ENCODE data around the gene CHMP3.

CHMP3 gene

DNA sequence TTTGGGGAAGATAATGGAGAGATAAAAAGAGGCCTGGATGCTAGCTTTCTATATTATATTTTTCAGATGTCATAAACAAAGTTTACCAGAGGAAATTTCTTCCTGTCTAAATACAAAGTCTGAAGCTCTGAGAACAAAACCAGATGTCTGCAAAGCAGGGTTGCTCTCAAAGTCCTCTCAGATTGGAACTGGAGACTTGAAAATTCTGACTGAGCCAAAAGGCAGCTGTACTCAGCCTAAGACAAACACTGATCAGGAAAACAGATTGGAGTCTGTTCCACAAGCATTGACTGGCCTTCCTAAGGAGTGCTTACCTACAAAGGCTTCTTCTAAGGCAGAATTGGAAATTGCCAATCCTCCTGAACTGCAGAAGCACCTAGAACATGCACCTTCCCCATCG, 96.9 kb downstream of the CHMP3 start:
- H3K36me3 ChIP-seq (ENCODE audit: insufficient read depth, low read length), result peaks cover 93% of the 10 kb centered on the region
- no peak overlapping the region for H2AFZ ChIP-seq (ENCODE audit: low read depth, low read length)
- no peaks in the 10 kb centered on the region for H3K27me3 ChIP-seq (ENCODE audit: insufficient read depth, low read length)

DNA sequence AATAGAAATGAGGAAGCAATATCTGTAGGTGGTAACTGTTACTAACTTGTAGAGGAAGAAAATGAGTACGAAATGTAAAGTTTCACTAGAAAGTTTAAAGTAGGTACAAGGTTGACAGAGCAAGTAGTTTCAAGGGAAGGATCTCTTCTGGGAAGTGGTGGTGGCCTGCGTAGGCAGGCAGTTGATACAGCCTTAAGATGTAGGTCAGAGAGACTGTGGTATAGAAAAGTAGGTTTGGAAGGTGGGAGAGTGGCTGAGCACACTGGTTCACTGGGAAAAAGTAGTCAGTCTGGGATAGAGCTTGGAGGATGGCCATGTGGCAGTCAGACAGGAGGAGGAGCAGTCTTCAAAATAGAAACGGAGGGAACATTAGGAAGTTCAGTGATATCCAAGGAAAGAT, 98.6 kb downstream of the CHMP3 start:
- H3K27me3 ChIP-seq (ENCODE audit: insufficient read depth, low read length), result no peaks in the 10 kb centered on the region
- H3K36me3 ChIP-seq (ENCODE audit: insufficient read depth, low read length), result peaks cover 95% of the 10 kb centered on the region
- no peak overlapping the region for H2AFZ ChIP-seq (ENCODE audit: low read depth, low read length)
- no peaks in the 10 kb centered on the region for H3K4me1 ChIP-seq (ENCODE audit: insufficient read depth, low read length)
- no peaks in the 10 kb centered on the region for H3K9me3 ChIP-seq (ENCODE audit: low read length)
- H3K4me3 ChIP-seq (ENCODE audit: low read length), result no peak overlapping the region

More for the DNA sequence above, 96.9 kb downstream of the CHMP3 start:
- Histone ChIP-seq H3K4me3 (ENCODE audit: low read length) (no peak overlapping the region), H3K9me3 (ENCODE audit: low read length) (no peaks in the 10 kb centered on the region), H3K4me1 (ENCODE audit: insufficient read depth, low read length) (no peaks in the 10 kb centered on the region)

DNA sequence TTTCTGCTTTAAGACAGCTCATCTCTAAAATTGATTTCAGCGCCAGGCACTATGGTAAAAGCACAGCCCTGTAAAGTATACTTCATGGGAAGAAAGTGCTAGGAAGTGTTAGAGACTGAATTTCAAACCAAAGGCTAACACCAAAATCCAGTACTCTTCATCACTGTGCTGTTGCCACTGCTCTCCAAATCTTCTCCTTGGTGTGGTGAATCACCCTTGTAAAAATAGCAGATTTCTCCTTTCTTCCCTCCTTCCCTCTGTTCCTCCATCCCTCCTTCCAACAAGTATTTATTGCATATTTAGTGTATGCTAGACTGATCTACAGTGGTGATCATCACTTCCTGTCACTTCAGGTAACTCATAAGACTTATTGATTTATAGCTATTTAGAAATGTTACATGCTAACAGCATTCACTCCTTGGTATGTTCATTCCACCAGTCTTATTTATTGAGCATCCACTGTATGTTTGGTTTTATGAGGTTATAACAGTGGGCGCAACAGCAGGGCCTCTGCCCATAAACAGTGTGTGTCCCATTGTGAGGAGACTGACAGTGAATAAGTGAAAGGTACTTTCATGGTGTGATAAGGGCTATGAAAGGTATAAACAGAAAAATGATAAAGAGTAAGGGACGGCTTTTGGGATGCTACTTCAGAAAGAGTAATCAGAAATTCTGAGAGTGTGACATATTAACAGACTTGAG, 102.0 kb downstream of the CHMP3 start:
- Histone ChIP-seq H2AFZ (ENCODE audit: low read depth, low read length) (no peak overlapping the region), H3K4me3 (ENCODE audit: low read length) (no peak overlapping the region), H3K9me3 (ENCODE audit: low read length) (peaks cover 1% of the 10 kb centered on the region), H3K27me3 (ENCODE audit: insufficient read depth, low read length) (no peaks in the 10 kb centered on the region), H3K36me3 (ENCODE audit: insufficient read depth, low read length) (peaks cover 95% of the 10 kb centered on the region), H3K4me1 (ENCODE audit: insufficient read depth, low read length) (no peaks in the 10 kb centered on the region)

DNA sequence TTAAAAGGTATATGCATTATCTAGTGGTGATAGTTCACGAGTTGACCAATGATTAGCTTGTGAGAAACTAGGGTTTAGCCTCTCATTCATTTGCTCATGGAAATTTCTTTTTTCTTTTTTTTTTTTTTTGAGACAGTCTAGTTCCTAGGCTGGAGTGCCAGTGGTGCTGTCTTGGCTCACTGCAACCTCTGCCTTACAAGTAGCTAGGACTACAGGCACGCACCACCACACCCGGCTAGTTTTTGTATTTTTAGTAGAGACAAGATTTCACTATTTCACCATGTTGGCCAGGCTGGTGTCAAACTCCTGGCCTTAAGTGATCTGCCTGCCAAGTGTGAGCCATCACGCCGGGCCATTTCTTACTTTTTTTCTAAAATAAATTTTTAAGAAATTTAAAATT, 108.1 kb downstream of the CHMP3 start:
- Histone ChIP-seq H3K36me3 (ENCODE audit: insufficient read depth, low read length) (peaks cover 97% of the 10 kb centered on the region), H3K9me3 (ENCODE audit: low read length) (peaks cover 7% of the 10 kb centered on the region), H3K4me3 (ENCODE audit: low read length) (no peak overlapping the region), H3K4me1 (ENCODE audit: insufficient read depth, low read length) (no peaks in the 10 kb centered on the region), H2AFZ (ENCODE audit: low read depth, low read length) (no peak overlapping the region), H3K27me3 (ENCODE audit: insufficient read depth, low read length) (no peaks in the 10 kb centered on the region)

DNA sequence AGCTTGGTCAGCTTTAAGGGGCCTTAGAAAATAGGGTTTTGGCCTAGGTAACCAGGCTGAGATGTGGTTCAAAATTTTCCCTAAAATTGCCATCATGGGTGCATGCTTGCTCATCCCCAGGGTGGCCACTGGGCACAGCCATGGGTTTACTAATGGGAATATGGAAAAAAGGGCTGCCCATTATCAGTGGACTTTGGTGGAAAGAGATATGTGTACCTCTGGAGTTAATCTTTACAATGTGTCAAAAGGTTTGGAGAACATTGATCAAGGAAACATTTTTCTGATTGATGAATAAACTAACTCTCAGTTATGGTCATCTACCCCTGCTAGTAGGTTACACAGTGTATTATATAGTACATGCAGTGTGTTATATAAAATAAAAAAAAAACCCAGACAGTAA, 109.0 kb downstream of the CHMP3 start:
- no peak overlapping the region for H2AFZ ChIP-seq (ENCODE audit: low read depth, low read length)
- H3K4me3 ChIP-seq (ENCODE audit: low read length), result no peak overlapping the region
- H3K36me3 ChIP-seq (ENCODE audit: insufficient read depth, low read length), result peaks cover 96% of the 10 kb centered on the region
- H3K9me3 ChIP-seq (ENCODE audit: low read length), result peaks cover 6% of the 10 kb centered on the region
- H3K27me3 ChIP-seq (ENCODE audit: insufficient read depth, low read length), result no peaks in the 10 kb centered on the region
- no peaks in the 10 kb centered on the region for H3K4me1 ChIP-seq (ENCODE audit: insufficient read depth, low read length)

DNA sequence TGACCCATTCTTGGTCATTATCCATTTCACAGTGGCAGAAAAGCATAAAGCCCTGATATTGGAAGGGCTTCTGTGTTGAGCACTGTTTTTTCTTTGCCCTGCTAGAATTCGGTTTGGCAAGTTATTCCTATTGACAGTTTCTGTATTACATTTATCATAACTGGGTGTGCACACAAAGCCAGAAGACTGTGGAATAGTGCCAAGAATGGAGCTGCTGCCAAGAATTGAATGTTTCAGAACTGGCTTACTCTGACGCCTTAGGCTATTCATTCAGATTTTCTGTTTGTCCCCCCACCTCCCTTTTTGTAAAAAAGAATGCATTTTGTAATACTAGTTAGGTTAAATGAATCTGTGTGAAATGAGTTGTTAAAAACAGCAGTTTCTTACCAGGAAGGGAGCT, 109.4 kb downstream of the CHMP3 start:
- H3K4me1 ChIP-seq (ENCODE audit: insufficient read depth, low read length), result no peaks in the 10 kb centered on the region
- H3K4me3 ChIP-seq (ENCODE audit: low read length), result no peak overlapping the region
- H3K36me3 ChIP-seq (ENCODE audit: insufficient read depth, low read length), result peaks cover 92% of the 10 kb centered on the region
- no peaks in the 10 kb centered on the region for H3K27me3 ChIP-seq (ENCODE audit: insufficient read depth, low read length)
- no peak overlapping the region for H2AFZ ChIP-seq (ENCODE audit: low read depth, low read length)
- H3K9me3 ChIP-seq (ENCODE audit: low read length), result peaks cover 6% of the 10 kb centered on the region
